Pulmonary artery endothelial cell (primary cell): ENCODE results near the gene TMEM35B. TPM values are rescaled to one million over a fixed set of nuclear protein-coding genes. Genes with fewer than 3 reads are reported as not detected.
"Not testable (repeated sequence)": the region's sequence is repeated elsewhere in the genome, so short reads cannot be mapped to it uniquely, and the experiment has no call there.

Experiments
- DNase-seq: peaks from one replicate; pipeline ENCODE4 v3.0.0-alpha.2; 2011; ENCODE audit warnings: low read depth, low spot score
- total RNA-seq: library from RNA; depleted of rRNA; stranded (reverse); fragments of >200 nt; gene quantifications from 2 replicates; pipeline ENCODE4 v1.2.3, GENCODE V29; 2014

TMEM35B gene
- total RNA-seq = 25.6 and 27.2 TPM in 2 replicates

DNA sequence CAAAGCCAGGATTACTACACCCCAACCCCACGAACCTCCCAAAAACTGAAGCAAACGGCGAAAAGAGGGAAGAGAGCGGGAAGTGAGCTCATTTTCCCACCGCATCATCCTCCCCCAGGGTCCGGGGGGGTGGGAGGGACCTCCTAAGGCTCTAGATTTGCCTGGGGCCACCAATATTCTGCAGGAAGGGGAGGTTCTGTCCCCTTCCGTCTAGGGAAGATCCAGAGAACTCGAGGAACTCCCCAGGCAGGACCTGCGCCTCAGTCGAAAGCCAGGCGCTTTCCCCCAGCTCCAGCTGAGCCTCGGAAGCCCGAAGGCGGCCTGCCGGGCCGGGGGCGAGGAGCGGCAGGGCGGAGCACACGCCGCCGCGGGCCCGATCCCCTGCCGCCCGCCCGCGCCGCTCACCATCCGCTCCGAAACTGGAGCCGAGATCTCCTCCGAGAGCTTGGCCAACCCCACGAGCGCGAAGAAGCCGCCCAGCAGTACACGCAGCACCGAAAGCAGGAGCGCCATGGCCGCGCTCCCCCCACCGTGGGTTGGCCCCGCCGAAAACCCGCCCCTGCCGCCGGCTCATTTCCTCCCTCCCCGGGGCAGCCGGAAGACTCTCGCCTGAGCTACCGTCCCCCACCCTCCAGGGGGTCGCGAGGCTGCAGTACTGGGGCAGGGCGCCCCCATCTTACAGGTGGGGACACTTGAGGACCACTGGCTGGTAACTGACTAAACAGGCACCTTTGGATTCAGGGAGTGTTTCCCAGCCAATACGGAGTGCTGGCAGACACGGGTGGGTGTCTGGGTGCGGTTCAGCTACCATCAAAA is at the start of gene TMEM35B:
TMEM35B (minus strand) TSS at position 555 of the 816 bp plus-strand sequence; CDS start at position 513, 42 bp downstream.
- DNase-seq = no peak

DNA sequence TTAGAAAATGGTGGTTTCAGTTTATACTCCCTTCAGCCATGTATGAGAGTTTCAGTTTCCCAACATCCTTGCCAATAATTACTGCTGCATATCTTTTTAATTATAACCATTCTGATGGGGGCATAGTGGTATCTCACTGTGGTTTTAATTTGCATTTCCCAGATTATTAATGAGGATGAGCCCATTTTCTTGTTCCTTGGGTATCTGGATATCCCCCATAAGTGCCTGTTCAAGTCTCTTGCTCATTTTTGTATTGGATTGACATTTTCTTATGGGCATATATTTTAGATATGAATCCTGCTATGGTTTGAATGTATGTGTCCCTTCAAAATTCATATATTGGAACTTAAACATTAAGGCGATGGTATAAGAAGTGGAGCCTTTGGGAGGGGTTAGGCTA is 48.2 kb upstream of the TMEM35B start:
- no peak for DNase-seq

DNA sequence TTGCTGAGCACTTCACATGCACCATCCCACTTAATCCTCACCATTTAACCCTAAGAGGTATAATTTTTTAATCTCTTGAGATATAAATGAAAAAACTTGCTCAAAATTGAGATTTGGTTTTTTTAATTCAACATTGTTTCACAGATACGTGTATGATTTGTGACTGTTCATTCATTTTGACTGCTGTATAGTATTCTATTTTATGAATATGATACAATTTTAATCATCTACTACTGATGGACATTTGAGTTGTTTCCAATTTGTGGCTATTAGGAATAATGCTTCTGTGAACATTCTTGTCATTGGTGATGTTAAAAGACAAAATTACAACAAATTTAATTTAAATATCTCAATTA is 47.2 kb upstream of the TMEM35B start:
- DNase-seq = no peak

DNA sequence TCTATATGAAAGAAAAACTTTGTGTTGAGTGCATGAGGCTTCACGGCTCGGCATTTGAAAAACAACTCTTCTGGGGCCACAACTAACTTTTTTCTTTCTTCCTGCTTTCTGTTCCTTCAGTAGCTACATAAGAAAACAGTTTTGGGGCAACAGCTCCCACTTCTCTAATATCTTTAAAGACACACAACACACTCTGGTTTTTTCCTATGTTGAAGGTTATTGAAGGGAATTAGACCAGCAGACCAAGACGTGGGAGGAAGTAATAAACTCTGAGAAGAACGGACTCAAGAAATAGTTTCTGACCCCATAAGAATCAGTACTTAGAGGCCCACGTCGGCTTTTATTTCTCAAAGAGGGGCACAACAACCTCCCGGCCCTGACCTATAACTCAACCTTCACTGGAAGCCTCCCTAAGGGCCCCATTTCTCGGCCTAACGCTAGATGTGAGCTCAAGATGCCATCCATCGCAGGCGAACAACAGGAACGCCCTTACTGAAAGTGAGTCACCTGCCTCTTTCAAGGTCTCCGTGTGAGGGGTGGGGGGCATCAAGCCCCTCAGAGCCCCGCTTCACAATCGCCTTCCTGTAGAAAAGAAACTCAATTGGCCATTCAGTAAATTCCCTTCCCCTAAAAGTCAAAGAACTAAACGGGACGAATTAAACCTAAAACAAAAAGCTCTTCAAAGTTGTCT is 45.8 kb upstream of the TMEM35B start:
- no peak for DNase-seq

DNA sequence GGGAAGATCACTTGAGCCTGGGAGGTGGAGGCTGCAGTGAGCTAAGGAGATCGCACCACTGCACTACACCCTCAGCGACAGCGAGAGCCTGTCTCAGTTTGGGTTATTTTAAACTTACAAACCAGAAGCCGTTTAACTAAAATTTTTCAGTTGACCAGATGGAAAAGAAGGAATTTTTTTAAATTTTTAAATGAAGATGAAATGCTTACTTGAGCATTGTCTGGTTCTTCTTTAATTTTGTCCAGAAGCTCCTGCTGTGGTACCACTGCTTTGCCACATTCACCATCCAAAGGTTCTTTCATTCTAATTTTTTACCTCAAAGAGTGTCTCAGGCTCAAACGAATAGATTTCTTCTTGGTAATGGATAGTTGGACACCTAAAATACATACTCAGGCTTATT is 45.2 kb upstream of the TMEM35B start:
- DNase-seq = no peak

DNA sequence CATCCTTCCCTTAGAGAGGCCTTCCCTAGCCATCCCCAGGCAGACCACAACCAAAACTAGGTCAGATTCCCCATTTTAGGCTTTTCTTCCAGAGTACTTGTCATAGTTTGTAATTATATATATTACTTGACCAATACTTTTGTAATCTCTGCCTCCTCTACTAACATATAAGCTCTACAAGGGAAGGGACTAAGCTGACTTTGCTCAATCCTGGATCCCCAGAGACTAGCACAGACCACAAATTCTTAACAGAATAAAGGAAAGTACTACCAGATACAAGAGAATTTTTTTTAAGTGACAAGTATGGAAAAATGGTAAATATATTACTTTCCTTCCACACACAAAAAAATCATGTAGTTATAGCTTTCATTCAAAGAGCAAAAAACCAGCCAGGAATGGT is 44.6 kb upstream of the TMEM35B start:
- DNase-seq = no peak

DNA sequence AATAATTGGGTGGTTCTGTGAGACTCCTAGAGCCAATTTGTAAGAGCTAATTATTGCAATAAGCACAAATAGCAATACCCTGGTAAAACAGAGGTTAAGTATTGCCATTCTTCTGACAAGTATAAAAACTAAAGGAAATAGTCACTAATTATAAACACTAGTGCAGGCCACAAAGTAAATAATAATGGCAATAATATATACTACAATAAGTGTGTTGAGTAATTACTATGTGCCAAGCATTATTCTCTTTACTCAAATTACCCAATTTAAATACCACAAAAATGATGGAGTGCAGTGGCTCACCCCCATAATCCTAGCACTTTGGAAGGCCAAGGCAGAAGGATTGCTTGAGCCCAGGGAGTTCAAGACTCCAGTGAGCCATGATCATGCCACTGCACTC is 31.3 kb upstream of the TMEM35B start:
- no peak for DNase-seq

DNA sequence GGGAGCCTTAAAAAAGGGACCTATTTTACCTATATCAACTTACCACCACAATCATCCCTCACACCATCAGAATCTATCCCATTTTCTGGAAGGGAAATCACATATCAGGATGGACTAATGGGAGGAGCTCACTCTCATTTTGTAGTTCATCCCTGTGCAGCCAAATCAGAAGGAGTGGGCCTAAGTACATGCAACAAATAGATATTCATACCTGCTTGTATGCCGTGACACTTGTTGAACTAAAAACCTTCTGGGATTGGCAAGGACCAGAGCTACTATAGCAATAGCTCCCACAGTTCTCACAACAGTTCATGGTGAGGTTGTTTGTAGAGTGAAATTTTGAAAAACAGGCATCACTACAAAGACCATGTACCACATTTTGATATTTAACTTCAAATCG is 29.3 kb upstream of the TMEM35B start:
- no peak for DNase-seq

DNA sequence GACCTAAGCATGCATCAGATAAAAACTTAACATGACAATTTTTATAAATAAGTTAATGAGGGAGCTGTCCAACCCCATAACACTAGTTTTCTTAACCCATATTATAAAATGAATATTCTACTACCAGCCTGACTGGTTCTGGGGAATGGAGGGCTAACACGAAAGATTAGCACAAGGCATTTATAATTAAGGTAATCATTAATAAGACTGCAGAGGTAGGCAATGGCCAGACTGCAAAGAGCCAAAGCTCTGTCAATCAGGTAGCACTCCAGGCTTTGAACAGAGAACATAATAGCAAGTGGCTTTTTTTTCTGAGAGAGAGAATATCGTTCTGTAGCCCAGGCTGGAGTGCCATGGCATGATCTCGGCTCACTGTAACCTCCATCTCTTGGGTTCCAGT is 20.6 kb upstream of the TMEM35B start:
- DNase-seq = no peak

DNA sequence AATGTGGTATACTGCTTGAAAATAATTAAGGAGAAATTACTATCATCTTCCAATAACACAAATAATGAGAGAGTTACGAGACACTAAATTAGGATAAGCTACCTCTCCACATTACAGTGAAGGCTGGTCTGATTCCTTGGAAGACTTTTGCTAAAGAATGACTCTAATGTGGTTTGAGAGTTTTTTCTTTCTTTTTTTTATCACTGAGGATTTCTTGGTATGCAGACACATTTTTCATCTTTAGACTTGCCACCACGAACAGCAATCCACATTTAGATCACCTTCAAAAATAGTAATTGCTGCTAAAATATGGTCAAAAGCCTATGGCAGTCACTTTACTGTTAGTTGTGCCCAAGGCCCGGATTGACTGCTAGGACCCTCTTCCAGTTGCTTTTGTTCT is 16.6 kb upstream of the TMEM35B start:
- no peak for DNase-seq

DNA sequence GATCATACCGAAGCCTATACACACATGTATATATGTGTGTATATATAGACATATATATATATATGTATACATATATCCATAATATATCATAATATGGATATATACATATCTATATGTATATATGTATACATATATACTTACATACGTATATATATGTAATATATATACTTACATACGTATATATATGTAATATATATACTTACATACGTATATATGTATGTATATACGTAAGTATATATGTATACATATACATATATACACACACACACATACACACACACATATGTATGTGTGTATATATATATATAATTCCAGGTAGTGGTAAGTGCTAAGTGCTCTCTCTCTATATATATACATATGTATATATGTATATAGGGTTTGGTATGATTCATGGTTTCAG is 9.7 kb upstream of the TMEM35B start:
- DNase-seq = no peak

DNA sequence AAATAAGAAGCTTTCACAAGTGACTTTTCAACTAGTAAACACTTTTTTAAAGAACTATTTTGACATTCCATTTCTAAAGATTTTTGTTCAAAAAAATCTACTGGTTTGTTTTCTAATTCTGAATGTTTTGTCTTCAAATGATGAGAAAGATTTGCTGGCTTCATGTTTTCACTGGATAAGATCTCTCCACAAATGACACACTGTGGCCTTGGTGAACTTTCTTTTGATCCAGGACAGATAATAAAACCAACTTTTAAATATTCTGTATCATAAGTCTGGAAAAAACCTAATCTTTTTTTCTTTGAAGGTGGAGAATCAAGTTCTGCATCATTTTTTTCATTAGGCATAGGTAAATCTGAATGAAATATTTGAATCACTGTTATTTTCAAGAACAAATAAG is 3.4 kb upstream of the TMEM35B start:
- no peak for DNase-seq

DNA sequence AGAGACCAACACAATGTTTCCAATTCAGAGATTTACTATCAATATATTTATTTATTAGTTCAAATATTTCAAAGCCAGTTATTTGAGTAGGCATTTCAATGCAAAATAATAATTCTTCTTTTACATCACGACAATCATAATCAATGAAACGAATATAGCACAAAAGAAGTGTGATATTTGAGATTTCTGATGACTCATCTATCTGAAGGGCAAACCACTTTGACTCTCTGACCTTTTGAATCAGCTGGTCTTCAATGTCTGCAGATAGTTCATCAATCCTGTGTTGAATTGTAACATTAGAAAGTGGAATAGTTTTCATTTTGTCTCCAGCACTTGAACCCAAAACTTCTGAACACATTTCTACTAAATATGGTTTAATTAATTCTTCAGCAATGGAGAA is 3.0 kb upstream of the TMEM35B start:
- no peak for DNase-seq

DNA sequence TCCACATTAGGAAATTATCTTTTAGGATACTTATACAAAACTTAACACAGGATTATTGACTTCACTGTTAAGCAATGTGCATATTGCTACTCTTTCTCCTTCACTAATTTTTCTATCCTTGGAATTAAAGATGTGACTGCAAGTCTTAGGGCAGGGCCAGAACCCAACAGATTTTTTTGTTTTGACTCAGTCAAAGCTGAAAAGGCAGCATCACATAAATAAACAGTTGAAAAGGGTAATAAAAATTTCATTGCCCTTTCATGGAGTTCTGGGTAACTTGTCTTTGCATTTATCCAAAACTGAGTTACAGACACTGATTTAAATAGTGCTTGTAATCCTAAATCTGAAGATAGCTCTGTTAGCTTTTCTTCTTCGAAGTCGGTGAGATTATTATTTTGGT is 1.9 kb upstream of the TMEM35B start:
- DNase-seq = no peak

DNA sequence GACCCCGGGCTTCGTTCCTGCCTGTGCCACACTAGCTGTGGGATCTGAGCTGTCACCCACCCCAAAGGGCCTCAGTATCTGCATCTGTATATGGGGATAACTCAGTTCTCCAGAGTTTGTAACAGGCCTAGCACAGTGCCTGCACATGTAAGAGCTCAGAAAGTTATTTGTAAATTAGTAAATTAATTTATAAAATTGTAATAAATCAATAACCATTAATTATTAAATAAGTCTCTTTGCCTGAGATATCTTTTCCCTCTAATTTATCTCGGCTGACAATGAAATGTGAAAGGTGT is 410 bp upstream of the TMEM35B start:
- DNase-seq = not testable (repeated sequence)

DNA sequence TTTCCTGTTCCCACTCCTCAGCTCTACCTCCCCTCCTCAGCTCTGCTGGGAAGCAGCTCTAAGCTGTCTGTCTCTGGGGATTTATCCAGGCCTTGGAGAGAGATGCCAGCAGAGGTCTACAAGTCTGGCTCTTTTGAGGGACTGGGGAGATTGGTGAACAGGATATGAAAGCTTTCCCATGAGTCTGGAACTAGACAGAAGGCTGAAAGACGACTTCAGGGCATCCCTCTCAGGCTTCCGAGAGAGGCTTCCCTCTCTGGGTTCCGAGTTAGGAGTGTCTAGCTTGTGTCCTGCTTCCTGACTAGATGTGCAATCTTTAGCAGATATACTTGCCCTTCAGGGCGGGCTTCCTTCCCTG is 733 bp downstream of the TMEM35B start:
- DNase-seq = no peak

DNA sequence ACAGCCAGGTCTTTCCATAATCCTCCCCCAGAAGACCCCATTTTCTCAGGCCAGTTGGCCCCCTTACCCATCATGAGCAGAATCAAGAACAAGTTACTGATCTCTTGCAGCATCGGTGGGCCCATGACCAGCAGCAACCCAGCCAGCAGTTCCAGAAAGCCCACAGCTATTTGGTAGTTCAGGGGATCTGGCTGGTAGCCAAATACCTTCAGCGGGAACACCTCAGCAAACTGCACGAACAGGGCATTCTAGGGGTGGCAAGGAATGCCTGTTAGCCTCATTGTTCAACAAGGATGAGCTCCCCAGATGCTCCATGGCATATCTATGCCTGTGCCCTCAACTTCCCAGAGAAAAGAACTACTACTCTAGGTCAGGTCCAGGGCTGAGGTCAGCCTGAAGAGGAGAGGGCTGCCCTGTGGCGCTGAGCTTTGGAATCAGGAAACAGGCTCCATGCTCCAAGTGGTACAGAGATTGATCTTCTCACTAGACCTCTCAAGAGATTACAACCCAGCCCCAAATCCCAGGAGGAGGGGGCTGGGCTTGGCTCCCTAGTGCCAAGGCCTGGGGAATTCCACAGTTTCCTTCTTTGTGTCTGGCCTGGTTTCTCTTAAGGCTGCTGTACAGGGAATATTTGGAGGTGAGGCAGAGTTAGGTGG is 1.3 kb downstream of the TMEM35B start:
- no peak for DNase-seq

DNA sequence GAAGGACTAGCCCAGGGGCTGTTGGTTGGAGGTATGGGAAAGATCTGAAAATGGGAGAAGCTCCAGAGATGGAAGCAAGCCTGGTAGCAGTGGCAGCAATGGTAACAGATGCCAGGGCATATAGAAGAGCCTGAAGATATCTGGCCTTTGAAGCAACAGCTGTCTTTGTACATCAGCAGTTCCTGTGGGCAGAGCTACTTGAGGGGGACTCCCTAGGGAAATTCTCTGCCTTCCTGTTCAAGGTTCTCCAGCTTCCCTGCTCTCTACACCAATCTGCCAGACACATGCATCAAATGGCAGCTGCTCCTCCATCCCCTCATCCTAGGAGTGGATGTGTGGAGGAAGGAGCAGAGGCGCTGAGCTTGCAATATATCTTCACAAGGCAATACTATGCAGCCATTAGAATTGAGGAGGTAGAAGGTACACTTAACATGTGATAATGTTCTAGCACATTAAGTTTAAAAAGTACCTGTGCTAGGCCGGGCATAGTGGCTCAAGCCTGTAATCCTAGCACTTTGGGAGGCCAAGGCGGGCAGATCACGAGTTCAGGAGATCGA is 2.2 kb downstream of the TMEM35B start:
- no peak for DNase-seq

DNA sequence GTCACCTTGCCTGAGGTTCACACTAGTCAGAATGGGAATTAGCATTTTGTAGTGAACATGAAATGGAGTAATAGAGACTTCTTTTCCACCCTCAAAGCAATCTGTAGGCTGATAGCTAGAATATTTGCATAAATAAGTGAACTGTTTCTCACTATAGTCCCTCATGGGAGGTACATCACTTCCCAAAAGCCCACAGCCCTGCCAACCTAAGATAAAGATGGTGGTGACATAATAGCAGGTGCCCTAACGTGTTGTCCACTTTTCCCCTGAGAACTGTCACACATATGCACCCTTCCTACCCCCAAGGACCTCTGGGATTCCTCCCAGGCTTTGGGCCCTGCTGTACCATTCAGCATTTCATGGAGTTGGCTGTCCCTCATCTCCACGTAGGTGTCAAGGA is 4.4 kb downstream of the TMEM35B start:
- no peak for DNase-seq

DNA sequence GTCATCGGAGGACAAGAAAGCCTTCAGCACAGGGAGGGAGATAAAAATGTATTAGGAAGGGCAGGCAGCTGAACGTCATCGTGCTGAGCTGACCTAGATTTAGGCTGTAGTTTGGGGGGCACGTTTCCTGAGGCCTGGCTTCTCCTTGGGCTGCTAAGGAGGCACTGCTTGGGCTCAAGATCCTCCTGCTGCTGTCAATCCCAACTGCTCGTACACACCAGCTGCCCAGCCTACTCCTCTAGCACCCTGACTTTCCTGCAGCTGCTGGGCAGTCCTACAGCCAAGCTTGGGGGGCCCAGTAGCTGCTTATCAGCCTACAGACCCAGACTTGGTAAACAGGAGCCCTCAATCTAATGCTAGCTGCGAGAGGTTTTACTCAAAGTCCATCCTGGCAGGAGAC is 6.2 kb downstream of the TMEM35B start:
- DNase-seq = no peak

DNA sequence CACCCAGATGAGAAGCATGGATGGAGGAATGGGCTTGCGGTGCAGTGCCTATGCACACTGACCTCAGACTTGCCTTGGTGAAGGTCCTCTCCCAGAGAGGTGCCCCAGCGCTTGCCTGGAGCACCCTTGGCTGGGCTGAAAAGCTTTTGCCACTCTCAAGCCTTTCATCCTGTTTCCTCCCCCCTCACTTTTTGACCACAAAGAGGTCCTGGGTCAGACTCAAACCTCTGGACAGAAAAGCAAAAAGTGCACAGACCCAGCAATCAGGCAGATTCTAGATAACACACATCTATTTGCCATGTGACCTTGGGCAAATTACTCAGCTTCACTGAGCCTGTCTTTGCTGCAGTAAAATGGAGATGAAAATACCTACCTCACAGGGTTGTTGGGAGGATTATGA is 7.3 kb downstream of the TMEM35B start:
- DNase-seq = no peak

DNA sequence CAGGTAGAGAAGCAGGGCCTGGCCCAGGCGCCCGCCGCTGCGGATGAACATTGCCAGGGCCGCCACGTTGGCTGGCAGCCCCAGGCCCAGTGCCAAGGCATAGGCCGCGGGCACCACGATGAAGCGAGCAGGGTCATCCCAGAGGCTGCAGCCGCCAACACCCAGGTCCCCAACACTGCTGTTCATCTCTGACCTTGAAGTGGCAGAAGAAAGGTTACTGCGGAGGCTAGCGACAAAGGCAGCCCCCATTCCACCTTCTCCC is 8.0 kb downstream of the TMEM35B start:
- no peak for DNase-seq
